Testis (tissue), 2 donors: ENCODE measurements around the gene ASB7.

Experiments used
- POLR2A ChIP-seq: fragments of 450-650 bp; IDR thresholded peaks from one replicate; pipeline ENCODE4 v1.6.1; 2017; ENCODE audit warnings: antibody characterized with exemption, mild to moderate bottlenecking, moderate library complexity
- TF ChIP-seq, protein P1 (sequence below), 3 experiments: fragments of 450-650 bp in 2 of 3; fragments of 200-600 bp in 1 of 3; sonication (generic) in 1 of 3; IDR thresholded peaks; one replicate each; pipeline ENCODE4 v1.5.1; 2016 to 2019; ENCODE audit warnings: antibody characterized with exemption in 3 of 3, mild to moderate bottlenecking in 2 of 3, moderate library complexity in 1 of 3

DNA sequence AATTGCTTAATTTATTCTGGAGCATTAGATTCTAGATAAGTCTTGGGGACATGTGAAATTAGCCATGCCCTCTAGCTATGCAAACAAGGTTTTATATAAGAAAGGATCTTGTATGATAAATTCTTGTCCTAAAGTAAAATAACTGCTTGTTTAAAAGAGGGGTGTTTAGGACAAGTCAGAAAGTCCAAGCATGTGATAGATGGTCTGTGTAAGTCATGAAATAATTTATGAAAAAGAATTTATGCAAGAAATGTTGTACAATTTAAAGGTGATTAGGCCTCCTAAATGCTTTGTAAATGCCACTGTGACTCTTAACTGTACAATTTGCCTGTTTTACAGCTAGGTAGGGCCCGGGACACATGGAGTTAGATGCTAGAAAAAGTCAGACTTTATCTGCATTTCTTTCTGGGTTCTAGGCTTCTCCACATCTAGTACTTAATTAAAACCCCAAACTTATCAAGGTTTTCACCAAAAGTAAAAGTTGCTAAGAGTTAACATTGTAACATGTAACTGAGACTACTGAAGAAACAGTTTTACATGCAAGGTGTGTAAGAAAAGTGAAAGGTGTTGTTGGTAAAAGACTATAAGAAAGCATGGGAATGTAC lies 13.6 kb upstream of the ASB7 start:
- TF ChIP-seq, protein P1, sequence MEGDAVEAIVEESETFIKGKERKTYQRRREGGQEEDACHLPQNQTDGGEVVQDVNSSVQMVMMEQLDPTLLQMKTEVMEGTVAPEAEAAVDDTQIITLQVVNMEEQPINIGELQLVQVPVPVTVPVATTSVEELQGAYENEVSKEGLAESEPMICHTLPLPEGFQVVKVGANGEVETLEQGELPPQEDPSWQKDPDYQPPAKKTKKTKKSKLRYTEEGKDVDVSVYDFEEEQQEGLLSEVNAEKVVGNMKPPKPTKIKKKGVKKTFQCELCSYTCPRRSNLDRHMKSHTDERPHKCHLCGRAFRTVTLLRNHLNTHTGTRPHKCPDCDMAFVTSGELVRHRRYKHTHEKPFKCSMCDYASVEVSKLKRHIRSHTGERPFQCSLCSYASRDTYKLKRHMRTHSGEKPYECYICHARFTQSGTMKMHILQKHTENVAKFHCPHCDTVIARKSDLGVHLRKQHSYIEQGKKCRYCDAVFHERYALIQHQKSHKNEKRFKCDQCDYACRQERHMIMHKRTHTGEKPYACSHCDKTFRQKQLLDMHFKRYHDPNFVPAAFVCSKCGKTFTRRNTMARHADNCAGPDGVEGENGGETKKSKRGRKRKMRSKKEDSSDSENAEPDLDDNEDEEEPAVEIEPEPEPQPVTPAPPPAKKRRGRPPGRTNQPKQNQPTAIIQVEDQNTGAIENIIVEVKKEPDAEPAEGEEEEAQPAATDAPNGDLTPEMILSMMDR (IDR thresholded peaks at IDR 0.05): no peak
- TF ChIP-seq POLR2A: no peak
